Measurements from ENCODE around the gene STK16. TPM values are rescaled to one million over a fixed set of nuclear protein-coding genes. Genes with fewer than 3 reads are reported as not detected.
"Not testable (repeated sequence)": the region's sequence is repeated elsewhere in the genome, so short reads cannot be mapped to it uniquely, and the experiment has no call there.

The STK16 gene
- 24.0 and 28.5 TPM in 2 replicates for total RNA-seq (2014; rRNA removed; shearing (Covaris generic))

GRCh38 chr2:219245148-219245898 is at the start of gene STK16, which contains the start of gene GLB1L:
Gene STK16 (plus strand): TSS chr2:219245479. CDS start chr2:219246000, 521 bp downstream.
Gene GLB1L (minus strand): TSS chr2:219245444. CDS start chr2:219243573, 1,871 bp downstream.
- DNase-seq (ENCODE audit: low read depth), result peak; percentile 93

- no peak for DNase-seq (ENCODE audit: low read depth)
These were observed 47.9 kb upstream of the STK16 start for GRCh38 chr2:219197388-219197787.

GRCh38 chr2:219198974-219199373 is 46.3 kb upstream of the STK16 start:
- no peak for DNase-seq (ENCODE audit: low read depth)

GRCh38 chr2:219199470-219200211 is 45.6 kb upstream of the STK16 start:
- no peak for DNase-seq (ENCODE audit: low read depth)

GRCh38 chr2:219200502-219201326 is 44.6 kb upstream of the STK16 start:
- peak; percentile 14 for DNase-seq (ENCODE audit: low read depth)

GRCh38 chr2:219201331-219201730 is 43.9 kb upstream of the STK16 start:
- DNase-seq (ENCODE audit: low read depth), result not testable (repeated sequence)

GRCh38 chr2:219204425-219205164 is 40.7 kb upstream of the STK16 start:
- no peak for DNase-seq (ENCODE audit: low read depth)

- DNase-seq (ENCODE audit: low read depth), result no peak
These were observed 40.1 kb upstream of the STK16 start for GRCh38 chr2:219205165-219205538.

GRCh38 chr2:219205981-219206327 is 39.3 kb upstream of the STK16 start:
- no peak for DNase-seq (ENCODE audit: low read depth)

- DNase-seq (ENCODE audit: low read depth), result peak; percentile 93
These were observed 38.7 kb upstream of the STK16 start, which contains the start of gene ZFAND2B for GRCh38 chr2:219206328-219207133. Gene ZFAND2B (plus strand): TSS chr2:219206782. CDS start chr2:219206988, 206 bp downstream.

GRCh38 chr2:219207134-219207883 is 38.0 kb upstream of the STK16 start:
- no peak for DNase-seq (ENCODE audit: low read depth)

GRCh38 chr2:219207884-219208740 is 37.2 kb upstream of the STK16 start:
- DNase-seq (ENCODE audit: low read depth), result peak; percentile 58

GRCh38 chr2:219209236-219210195 is 35.8 kb upstream of the STK16 start:
- no peak for DNase-seq (ENCODE audit: low read depth)

- no peak for DNase-seq (ENCODE audit: low read depth)
These were observed 34.9 kb upstream of the STK16 start for GRCh38 chr2:219210196-219210885.

- DNase-seq (ENCODE audit: low read depth), result no peak
These were observed 34.4 kb upstream of the STK16 start for GRCh38 chr2:219210886-219211362.

- no peak for DNase-seq (ENCODE audit: low read depth)
These were observed 32.3 kb upstream of the STK16 start for GRCh38 chr2:219213026-219213415.

Data from RPMI7951 (cell line).